Adrenal gland (tissue), 12 donors: Measurements from ENCODE around the gene SIVA1. TPM values are rescaled to one million over a fixed set of nuclear protein-coding genes. Genes with fewer than 3 reads are reported as not detected.

ENCODE experiments used
- DNase-seq, 7 donors: peaks; one replicate each; pipeline ENCODE4 v3.0.0-alpha.2; 2019 to 2020
- H3K27ac ChIP-seq, 5 donors: fragments of 200-600 bp; sonication (generic) in 4 of 5; 1 replicate in 3 of 5; 2 replicates in 2 of 5; pipeline versions ENCODE4 v1.5.1 to v1.8.0; 2016 to 2020; ENCODE audit warnings: mild to moderate bottlenecking in 1 of 5
- H3K27me3 ChIP-seq: fragments of 200-600 bp; 2 replicates; pipeline ENCODE4 v1.8.0; 2021
- H3K36me3 ChIP-seq, 2 donors: fragments of 200-600 bp; replicated peaks in 1 of 2; 1 replicate in 1 of 2; 2 replicates in 1 of 2; pipeline versions ENCODE4 v1.5.1 to v1.8.0; 2018 to 2022
- H3K4me1 ChIP-seq, 2 donors: fragments of 200-600 bp; replicated peaks in 1 of 2; 1 replicate in 1 of 2; 2 replicates in 1 of 2; pipeline versions ENCODE4 v1.5.1 to v1.8.0; 2018 to 2021
- H3K4me3 ChIP-seq, 4 donors: fragments of 200-600 bp; sonication (generic) in 3 of 4; one replicate each; pipeline ENCODE4 v1.5.1; 2016 to 2018
- H3K9me3 ChIP-seq, 3 donors: fragments of 200-600 bp; sonication (generic) in 1 of 3; replicated peaks in 1 of 3; 1 replicate in 2 of 3; 2 replicates in 1 of 3; pipeline versions ENCODE4 v1.5.1 to v1.8.0; 2016 to 2021
- POLR2A ChIP-seq, 2 donors: fragments of 450-650 bp; IDR thresholded peaks; one replicate each; pipeline ENCODE4 v1.6.1; 2017; ENCODE audit warnings: antibody characterized with exemption in 2 of 2, mild to moderate bottlenecking in 2 of 2, moderate library complexity in 1 of 2
- WGBS, 4 donors: extraction: QIAGEN DNeasy Blood & Tissue Kit in 2 of 4; methylation state at CpG; one replicate each; pipeline versions ENCODE4 v1.1.5 to v1.1.7; 2013 to 2017; 5-methylcytosine and 5-hydroxymethylcytosine counted together
- intact Hi-C, 2 donors: fragments of 100-400 bp; cut with DNase I; formaldehyde crosslinking; loops; one replicate each; pipeline versions ENCODE4 v1.14.1 to v1.15.0; 2022 to 2023
- polyA plus RNA-seq, 3 donors: library from polyadenylated mRNA; stranded (reverse); fragments of 200-250 nt in 2 of 3; fragments of 350-450 nt in 1 of 3; fragmentation: Illumina TruSeq in 1 of 3; extraction: RNeasy Lipid Tissue Mini Kit (QIAGEN cat#74804) in 1 of 3; gene quantifications; one replicate each; pipeline ENCODE4 v1.2.3, GENCODE V29; 2013 to 2014
- total RNA-seq, 9 donors: library from RNA; depleted of rRNA in 4 of 9; stranded (reverse); fragments of >200 nt in 4 of 9; fragments of 120-200 nt in 1 of 9; fragmentation: NEBNext Ultra II Directional in 1 of 9; extraction: Animal tissue kit (Norgen Biotek cat#: 25700) in 1 of 9; gene quantifications; one replicate each; pipeline versions ENCODE4 v1.1.0 to v1.2.4, GENCODE V29; 2013 to 2023
- TF ChIP-seq, protein P1 (sequence below), 6 experiments: fragments of 450-650 bp in 4 of 6; fragments of 200-600 bp in 2 of 6; sonication (generic) in 1 of 6; IDR thresholded peaks; 1 replicate in 5 of 6; 2 replicates in 1 of 6; pipeline versions ENCODE4 v1.5.1 to v1.8.0; 2016 to 2021; ENCODE audit warnings: antibody characterized with exemption in 6 of 6, mild to moderate bottlenecking in 2 of 6, moderate library complexity in 1 of 6
- donor health status: healthy with polysubstance abuse.
- donor health status: Bipolar disorder and iron deficiency.
- donor health status: DM: yes; HTN: yes; CAD: no.
- donor health status: DM: no; HTN: no; CAD: no.
- donor health status: DM: no; HTN: no; CAD: no.
- donor health status: DM: yes; HTN: yes; CAD: no.

SIVA1 gene
- total and polyA plus RNA-seq, 12 donors, result 2.0 to 294 (median 83.2) TPM

DNA sequence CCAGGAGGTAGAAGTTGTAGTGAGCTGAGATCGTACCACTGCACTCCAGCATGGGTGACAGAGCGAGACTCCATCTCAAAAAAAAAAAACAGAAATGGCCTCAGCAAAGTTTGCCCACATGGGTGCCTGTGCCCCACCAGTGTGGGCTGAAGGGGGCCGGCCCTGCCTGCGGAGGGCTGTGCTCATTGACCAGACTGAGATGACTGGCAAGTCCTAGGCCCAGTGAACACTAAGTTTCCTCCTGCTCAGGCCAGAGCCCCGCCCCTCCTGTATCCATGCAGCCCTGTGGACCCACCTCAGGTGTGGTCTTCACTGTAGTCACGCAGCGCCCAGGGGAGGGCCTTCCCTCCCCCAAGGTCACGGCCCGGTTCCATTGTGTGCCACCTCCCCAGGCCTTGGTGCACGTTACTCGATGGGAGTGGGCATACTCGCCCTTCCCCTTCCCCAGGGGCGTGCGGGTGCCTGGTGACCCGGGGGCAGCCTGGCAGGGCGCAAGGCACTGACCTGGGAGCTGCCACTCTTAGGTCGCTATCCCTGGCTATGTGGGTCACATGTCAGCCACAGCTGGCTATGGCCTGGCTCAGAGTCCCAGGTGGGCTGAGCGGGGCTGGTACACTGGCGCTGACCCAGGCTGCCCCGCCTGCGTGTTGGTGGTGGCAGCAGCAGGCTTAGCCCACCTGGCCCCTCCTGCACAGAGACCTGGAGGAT lies 47.5 kb upstream of the SIVA1 start:
- intact Hi-C loops, result loop anchor here in 1 of 2 donors (5.0 kb wide), 1 partner anchor 53 kb away; no protein-coding TSS in a partner anchor
- no peak for DNase-seq

DNA sequence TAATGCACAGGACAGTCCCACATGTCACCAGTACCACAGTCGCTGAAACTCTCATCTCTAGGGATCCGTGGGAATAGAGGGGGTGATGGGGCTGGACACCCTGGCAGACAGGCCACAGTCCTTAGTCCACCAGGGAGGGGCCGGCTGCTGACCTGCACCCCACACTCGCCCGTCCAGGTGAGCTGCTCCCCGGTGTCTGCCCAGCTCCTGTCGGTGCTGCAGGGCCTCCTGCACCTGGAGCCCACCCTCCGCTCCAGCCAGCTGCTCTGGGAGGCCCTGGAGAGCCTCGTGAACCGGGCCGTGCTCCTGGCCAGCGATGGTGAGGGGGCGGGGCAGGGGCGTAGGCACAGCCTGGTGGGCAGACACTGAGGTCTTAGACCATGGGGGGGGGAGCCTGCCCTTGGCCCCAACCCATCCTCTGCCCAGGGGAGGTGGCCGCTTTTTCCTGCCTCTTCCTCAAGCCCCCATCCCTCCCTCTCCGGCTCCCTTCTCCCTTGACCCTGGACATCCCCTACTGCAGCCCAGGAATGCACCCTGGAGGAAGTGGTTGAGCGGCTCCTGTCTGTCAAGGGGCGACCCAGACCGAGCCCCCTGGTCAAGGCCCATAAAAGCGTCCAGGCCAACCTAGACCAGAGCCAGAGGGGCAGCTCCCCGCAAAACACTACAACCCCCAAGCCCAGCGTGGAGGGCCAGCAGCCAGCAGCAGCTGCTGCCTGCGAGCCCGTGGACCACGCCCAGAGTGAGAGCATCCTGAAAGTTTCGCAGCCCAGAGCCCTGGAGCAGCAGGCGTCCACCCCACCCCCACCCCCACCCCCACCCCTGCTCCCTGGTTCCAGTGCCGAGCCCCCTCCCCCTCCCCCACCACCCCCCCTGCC lies 46.0 kb upstream of the SIVA1 start:
- Histone ChIP-seq H3K4me3 (no peak overlapping the region), H3K4me1 (no peaks in the 10 kb centered on the region), H3K27me3 (no peaks in the 10 kb centered on the region), H3K36me3 (peaks cover 0 to 56% of the 10 kb centered on the region in 2 donors), H3K9me3 (no peaks in the 10 kb centered on the region), H3K27ac (no peak overlapping the region)
- 70 to 78% (median 74%) methylated on average over 4 to 27 of the region's 28 CpGs for WGBS, 4 donors
- intact Hi-C loops, result loop anchor here in 1 of 2 donors (5.0 kb wide), 1 partner anchor 55 kb away; no protein-coding TSS in a partner anchor
- DNase-seq, result no peak
- TF ChIP-seq, protein P1, sequence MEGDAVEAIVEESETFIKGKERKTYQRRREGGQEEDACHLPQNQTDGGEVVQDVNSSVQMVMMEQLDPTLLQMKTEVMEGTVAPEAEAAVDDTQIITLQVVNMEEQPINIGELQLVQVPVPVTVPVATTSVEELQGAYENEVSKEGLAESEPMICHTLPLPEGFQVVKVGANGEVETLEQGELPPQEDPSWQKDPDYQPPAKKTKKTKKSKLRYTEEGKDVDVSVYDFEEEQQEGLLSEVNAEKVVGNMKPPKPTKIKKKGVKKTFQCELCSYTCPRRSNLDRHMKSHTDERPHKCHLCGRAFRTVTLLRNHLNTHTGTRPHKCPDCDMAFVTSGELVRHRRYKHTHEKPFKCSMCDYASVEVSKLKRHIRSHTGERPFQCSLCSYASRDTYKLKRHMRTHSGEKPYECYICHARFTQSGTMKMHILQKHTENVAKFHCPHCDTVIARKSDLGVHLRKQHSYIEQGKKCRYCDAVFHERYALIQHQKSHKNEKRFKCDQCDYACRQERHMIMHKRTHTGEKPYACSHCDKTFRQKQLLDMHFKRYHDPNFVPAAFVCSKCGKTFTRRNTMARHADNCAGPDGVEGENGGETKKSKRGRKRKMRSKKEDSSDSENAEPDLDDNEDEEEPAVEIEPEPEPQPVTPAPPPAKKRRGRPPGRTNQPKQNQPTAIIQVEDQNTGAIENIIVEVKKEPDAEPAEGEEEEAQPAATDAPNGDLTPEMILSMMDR (IDR thresholded peaks at IDR 0.05), result no peak
- TF ChIP-seq POLR2A (IDR thresholded peaks at IDR 0.05), result no peak

More for the DNA sequence above, 47.5 kb upstream of the SIVA1 start:
- H3K36me3 ChIP-seq, result peaks cover 0 to 49% of the 10 kb centered on the region in 2 donors
- no peaks in the 10 kb centered on the region for H3K27me3 ChIP-seq
- H3K4me1 ChIP-seq, result no peaks in the 10 kb centered on the region
- no peak overlapping the region for H3K27ac ChIP-seq
- 91 to 96% (median 95%) methylated on average over 7 to 21 of the region's 21 CpGs for WGBS, 4 donors
- no peak for TF ChIP-seq POLR2A (IDR thresholded peaks at IDR 0.05)
- TF ChIP-seq, protein P1 (IDR thresholded peaks at IDR 0.05), result no peak
- H3K9me3 ChIP-seq, result no peaks in the 10 kb centered on the region
- H3K4me3 ChIP-seq, result no peak overlapping the region

DNA sequence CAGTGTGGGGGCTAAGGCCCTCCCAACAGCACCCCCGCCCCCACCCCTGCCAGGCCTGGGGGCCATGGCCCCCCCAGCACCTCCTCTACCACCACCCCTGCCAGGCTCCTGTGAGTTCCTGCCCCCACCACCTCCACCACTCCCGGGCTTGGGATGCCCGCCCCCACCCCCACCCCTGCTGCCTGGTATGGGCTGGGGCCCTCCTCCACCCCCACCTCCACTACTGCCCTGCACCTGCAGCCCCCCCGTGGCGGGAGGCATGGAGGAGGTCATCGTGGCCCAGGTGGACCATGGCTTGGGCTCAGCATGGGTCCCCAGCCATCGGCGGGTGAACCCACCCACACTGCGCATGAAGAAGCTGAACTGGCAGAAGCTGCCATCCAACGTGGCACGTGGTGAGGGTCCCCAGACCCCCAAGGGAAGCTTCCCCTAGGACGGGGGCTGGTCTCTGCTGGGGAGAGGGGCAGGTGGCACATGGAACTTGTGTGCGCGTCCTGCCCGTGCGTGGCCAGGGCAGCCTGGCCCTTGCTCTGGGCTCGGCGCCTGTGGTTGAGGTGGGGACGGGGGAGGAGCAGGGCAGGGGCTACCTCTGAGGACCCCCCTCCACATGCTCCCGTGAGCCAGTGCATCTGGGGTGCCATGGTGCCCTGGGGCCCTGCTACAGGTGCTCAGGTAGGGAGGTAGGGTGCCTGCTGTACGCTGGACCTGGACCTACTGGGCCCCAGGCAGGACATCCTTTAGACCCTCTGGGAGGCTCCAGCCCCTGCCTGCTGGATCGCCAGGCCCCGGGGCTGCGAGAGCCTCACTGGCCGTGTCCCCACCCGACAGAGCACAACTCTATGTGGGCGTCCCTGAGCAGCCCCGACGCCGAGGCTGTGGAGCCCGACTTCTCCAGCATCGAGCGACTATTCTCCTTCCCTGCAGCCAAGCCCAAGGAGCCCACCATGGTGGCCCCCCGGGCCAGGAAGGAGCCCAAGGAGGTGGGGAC lies 45.0 kb upstream of the SIVA1 start:
- no peak for DNase-seq
- Histone ChIP-seq H3K27ac (no peak overlapping the region), H3K4me3 (no peak overlapping the region), H3K4me1 (no peaks in the 10 kb centered on the region), H3K36me3 (peaks cover 0 to 57% of the 10 kb centered on the region in 2 donors), H3K9me3 (no peaks in the 10 kb centered on the region), H3K27me3 (no peaks in the 10 kb centered on the region)
- 54 to 60% (median 57%) methylated on average over 1 to 34 of the region's 34 CpGs for WGBS, 4 donors
- intact Hi-C loops, result loop anchor here (2.0 to 5.0 kb wide), 2 partner anchors 56 to 57 kb away; no protein-coding TSS in a partner anchor
- TF ChIP-seq, protein P1 (IDR thresholded peaks at IDR 0.05), result no peak
- TF ChIP-seq POLR2A (IDR thresholded peaks at IDR 0.05), result no peak
